Mesendoderm (in vitro differentiated cells): ENCODE measurements around the gene MRTFA.
"Not testable (repeated sequence)": the region's sequence is repeated elsewhere in the genome, so short reads cannot be mapped to it uniquely, and the experiment has no call there.

Experiments
- DNase-seq: peaks from one replicate; pipeline ENCODE4 v3.0.0; 2013
- H2AK5ac ChIP-seq: 2 replicates; pipeline ENCODE4 v1.6.1; 2013; ENCODE audit warnings: low read length, inconsistent platforms
- H2BK120ac ChIP-seq: 2 replicates; pipeline ENCODE4 v1.6.1; 2013; ENCODE audit warnings: low read depth, mild to moderate bottlenecking, low read length, moderate library complexity, mixed read lengths
- H2BK15ac ChIP-seq: replicated peaks from 2 replicates; pipeline ENCODE4 v1.6.1; 2013; ENCODE audit warnings: low read depth, mild to moderate bottlenecking, moderate library complexity
- H2BK5ac ChIP-seq: 2 replicates; pipeline ENCODE4 v1.6.1; 2013; ENCODE audit warnings: low read length, inconsistent platforms
- H3K18ac ChIP-seq: 2 replicates; pipeline ENCODE4 v1.6.1; 2013; ENCODE audit warnings: mild to moderate bottlenecking, low read length, mixed read lengths
- H3K23ac ChIP-seq: one replicate; pipeline ENCODE4 v1.6.1; 2013; ENCODE audit warnings: low read length
- H3K27ac ChIP-seq: 2 replicates; pipeline ENCODE4 v1.5.1; 2013; ENCODE audit warnings: low read depth, mild to moderate bottlenecking, inconsistent platforms, low read length, moderate library complexity
- H3K27me3 ChIP-seq: 2 replicates; pipeline ENCODE4 v1.6.1; 2013; ENCODE audit warnings: low read length, control low read depth, mild to moderate bottlenecking, inconsistent platforms; ENCODE audit not compliant: insufficient read depth, poor library complexity
- H3K36me3 ChIP-seq: 2 replicates; pipeline ENCODE4 v1.6.1; 2013; ENCODE audit warnings: low read length, inconsistent platforms; ENCODE audit not compliant: control insufficient read depth, insufficient read depth
- H3K4ac ChIP-seq: one replicate; pipeline ENCODE4 v1.6.1; 2013; ENCODE audit warnings: low read depth, mild to moderate bottlenecking, low read length, moderate library complexity
- H3K4me1 ChIP-seq: 2 replicates; pipeline ENCODE4 v1.6.1; 2013; ENCODE audit warnings: low read depth, low read length, inconsistent platforms; ENCODE audit not compliant: control insufficient read depth
- H3K4me2 ChIP-seq: 2 replicates; pipeline ENCODE4 v1.6.1; 2013; ENCODE audit warnings: low read length
- H3K4me3 ChIP-seq: 2 replicates; pipeline ENCODE4 v1.5.1; 2013; ENCODE audit warnings: mild to moderate bottlenecking, low read length
- H3K56ac ChIP-seq: one replicate; pipeline ENCODE4 v1.6.1; 2013; ENCODE audit warnings: low read length
- H3K79me1 ChIP-seq: 2 replicates; pipeline ENCODE4 v1.6.1; 2013; ENCODE audit warnings: low read length, inconsistent platforms
- H3K79me2 ChIP-seq: 2 replicates; pipeline ENCODE4 v1.6.1; 2013; ENCODE audit warnings: mild to moderate bottlenecking, low read length; ENCODE audit not compliant: control insufficient read depth, insufficient read depth
- H3K9ac ChIP-seq: 2 replicates; pipeline ENCODE4 v1.6.1; 2013; ENCODE audit warnings: low read length, inconsistent platforms
- H4K5ac ChIP-seq: one replicate; pipeline ENCODE4 v1.6.1; 2013; ENCODE audit warnings: low read length
- H4K8ac ChIP-seq: one replicate; pipeline ENCODE4 v1.6.1; 2013; ENCODE audit warnings: low read depth, mild to moderate bottlenecking, control low read depth, low read length, moderate library complexity
- WGBS: extraction: QIAGEN DNeasy Blood & Tissue Kit; methylation state at CpG from one replicate; pipeline ENCODE4 v1.1.7; 2013; ENCODE audit warnings: low lambda C conversion rate, missing lambda C conversion rate; ENCODE audit not compliant: insufficient coverage; ENCODE audit errors: extremely low coverage; 5-methylcytosine and 5-hydroxymethylcytosine counted together

The MRTFA gene

DNA sequence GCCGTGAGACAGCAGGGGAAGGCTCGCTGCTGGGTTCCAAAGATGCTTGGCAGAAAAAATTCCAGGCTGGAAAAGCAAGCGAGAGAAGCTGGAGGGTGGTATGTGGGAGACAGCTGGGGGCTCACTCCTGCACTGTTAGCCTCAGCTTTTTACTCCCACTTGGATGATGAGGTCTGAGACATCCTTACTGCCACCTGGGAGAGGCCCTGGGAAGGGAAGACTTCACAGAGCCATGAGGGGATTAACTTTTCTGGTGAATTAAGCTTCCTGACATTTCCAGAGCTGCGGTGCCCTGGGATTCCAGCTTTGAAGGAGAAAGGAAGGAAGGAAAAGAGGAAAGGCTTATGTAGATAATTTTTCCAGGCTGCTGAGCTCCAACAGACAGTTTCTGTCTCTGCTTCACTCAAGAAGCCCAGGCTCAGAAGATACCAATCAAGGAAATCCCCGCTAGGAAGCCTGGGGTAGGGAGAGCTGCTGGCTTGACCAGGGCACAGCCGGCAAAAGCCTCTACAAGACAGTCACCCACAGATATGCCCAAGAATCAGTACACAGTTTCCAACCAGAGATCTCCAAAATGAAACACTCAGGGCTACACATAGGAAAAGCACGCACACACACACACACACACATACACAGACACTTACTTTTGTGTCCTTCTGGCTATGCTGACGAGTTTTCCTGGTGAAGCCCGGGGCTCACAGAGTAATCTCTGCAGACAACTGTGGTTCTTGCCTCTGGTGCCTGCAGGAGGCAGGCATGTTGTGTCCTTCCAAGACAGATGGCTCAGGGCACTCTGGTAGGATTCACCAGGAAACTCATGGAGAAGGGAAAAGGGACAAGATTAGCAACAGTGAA lies 43.7 kb upstream of the MRTFA start:
- H3K27ac ChIP-seq, result no peak overlapping the region
- H4K5ac ChIP-seq, result no peak overlapping the region
- H4K8ac ChIP-seq, result no peak overlapping the region
- no peaks in the 10 kb centered on the region for H3K36me3 ChIP-seq
- H3K56ac ChIP-seq, result peak overlapping the region; percentile 58
- H3K79me2 ChIP-seq, result no peaks in the 10 kb centered on the region
- H2BK120ac ChIP-seq, result no peak overlapping the region
- H3K27me3 ChIP-seq, result no peaks in the 10 kb centered on the region
- H3K4me1 ChIP-seq, result peaks cover 6% of the 10 kb centered on the region
- H3K4me2 ChIP-seq, result no peak overlapping the region
- peak overlapping the region; percentile 11 for H3K9ac ChIP-seq
- H3K4me3 ChIP-seq, result no peak overlapping the region
- H3K79me1 ChIP-seq, result no peaks in the 10 kb centered on the region
- H2AK5ac ChIP-seq, result no peak overlapping the region
- H2BK5ac ChIP-seq, result no peak overlapping the region
- no peak overlapping the region for H2BK15ac ChIP-seq
- peak; percentile 75 for DNase-seq
- WGBS, result no CpG with 5 or more reads among the region's 9 CpGs
- no peak overlapping the region for H3K4ac ChIP-seq
- peak overlapping the region; percentile 48 for H3K23ac ChIP-seq
- no peak overlapping the region for H3K18ac ChIP-seq

DNA sequence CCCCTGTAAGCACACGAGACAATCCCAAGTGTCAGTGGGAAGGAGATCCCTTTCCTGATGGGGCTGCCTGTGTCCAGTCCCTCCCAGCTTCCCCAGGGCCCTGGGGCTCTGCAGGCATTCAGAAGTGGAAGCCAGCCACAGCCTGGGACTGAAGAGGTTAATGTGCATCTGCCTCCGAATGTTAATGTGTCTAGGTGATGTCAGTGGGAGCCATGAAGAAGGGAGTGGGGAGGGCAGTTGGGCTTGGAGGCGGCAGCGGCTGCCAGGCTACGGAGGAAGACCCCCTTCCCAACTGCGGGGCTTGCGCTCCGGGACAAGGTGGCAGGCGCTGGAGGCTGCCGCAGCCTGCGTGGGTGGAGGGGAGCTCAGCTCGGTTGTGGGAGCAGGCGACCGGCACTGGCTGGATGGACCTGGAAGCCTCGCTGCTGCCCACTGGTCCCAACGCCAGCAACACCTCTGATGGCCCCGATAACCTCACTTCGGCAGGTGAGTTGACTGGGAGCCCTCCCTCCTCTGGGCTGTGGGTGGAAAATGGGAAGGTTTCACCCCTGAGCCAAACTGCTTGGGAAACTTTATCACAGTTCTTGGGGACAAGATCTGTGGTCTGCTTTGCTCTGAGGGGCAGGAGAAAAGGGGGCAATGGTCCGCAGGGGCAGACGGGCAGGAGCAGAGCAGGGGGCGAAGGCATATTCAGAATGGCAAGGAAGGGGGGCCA lies 42.9 kb upstream of the MRTFA start, which contains the start of gene MCHR1:
TSS of gene MCHR1 (plus strand) at position 236 of the 715 bp plus-strand sequence. CDS start at position 405, 169 bp downstream.
- no CpG with 5 or more reads among the region's 21 CpGs for WGBS
- no peak within 1 kb of the TSS for H3K4me3 ChIP-seq
- H2BK5ac ChIP-seq, result no peak within 1 kb of the TSS
- H3K23ac ChIP-seq, result peak within 1 kb of the TSS; percentile 48
- H2BK120ac ChIP-seq, result no peak within 1 kb of the TSS
- no peak within 1 kb of the TSS for H4K8ac ChIP-seq
- H3K18ac ChIP-seq, result peak within 1 kb of the TSS; percentile 7
- H3K4me1 ChIP-seq, result peaks cover 6% of the 10 kb centered on the region
- H3K27ac ChIP-seq, result no peak within 1 kb of the TSS
- no peak within 1 kb of the TSS for H3K4me2 ChIP-seq
- no peaks in the 10 kb centered on the region for H3K79me1 ChIP-seq
- no peak for DNase-seq
- H3K4ac ChIP-seq, result no peak within 1 kb of the TSS
- no peak within 1 kb of the TSS for H2BK15ac ChIP-seq
- no peaks in the 10 kb centered on the region for H3K79me2 ChIP-seq
- no peaks in the 10 kb centered on the region for H3K27me3 ChIP-seq
- peak within 1 kb of the TSS; percentile 58 for H3K56ac ChIP-seq
- H3K9ac ChIP-seq, result peak within 1 kb of the TSS; percentile 30
- no peak within 1 kb of the TSS for H4K5ac ChIP-seq
- H2AK5ac ChIP-seq, result no peak within 1 kb of the TSS
- H3K36me3 ChIP-seq, result no peaks in the 10 kb centered on the region

DNA sequence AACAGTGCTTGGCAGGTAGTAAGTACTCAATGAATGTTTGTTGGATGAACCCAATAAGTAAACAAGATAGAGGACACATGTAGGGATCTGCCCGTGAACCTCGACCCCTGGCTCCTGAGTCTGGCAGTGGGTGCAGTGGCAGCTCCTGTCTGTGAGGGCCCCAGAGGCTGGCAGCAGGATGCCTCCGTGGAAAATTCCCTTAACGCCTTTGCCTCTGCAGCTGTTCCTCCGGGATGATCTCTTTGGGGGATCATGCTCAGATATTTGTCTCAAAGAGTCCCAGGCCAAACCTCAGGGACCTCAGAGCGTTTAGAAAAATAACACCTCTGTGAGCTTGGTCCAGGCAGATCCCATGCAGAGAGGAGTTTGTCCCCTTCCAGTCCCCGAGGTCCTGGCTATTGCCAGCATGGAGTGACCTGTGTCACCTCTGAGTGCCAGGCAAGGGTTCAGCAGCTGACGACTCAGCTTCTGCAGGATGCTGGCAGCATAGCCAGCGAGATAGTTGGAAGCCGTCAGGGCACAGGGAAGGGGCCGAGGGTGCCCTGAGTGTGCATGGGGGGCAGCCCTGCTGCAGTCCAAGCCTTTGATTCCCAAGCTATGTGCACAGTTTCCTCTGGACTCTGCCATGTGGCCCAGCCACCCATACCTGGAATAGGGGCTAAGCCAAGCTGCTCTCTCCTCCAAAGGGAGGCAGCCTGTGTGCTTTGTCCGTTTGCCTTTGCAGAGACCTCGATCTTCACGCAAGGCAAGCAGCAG lies 42.2 kb upstream of the MRTFA start:
- H4K8ac ChIP-seq, result no peak overlapping the region
- no peak for DNase-seq
- H2BK5ac ChIP-seq, result no peak overlapping the region
- peak overlapping the region; percentile 52 for H3K56ac ChIP-seq
- no peak overlapping the region for H3K4ac ChIP-seq
- H4K5ac ChIP-seq, result no peak overlapping the region
- WGBS, result no CpG with 5 or more reads among the region's 14 CpGs
- no peaks in the 10 kb centered on the region for H3K27me3 ChIP-seq
- H3K79me2 ChIP-seq, result no peaks in the 10 kb centered on the region
- no peak overlapping the region for H3K4me2 ChIP-seq
- no peak overlapping the region for H2AK5ac ChIP-seq
- H3K4me3 ChIP-seq, result no peak overlapping the region
- H2BK120ac ChIP-seq, result no peak overlapping the region
- H3K27ac ChIP-seq, result no peak overlapping the region
- no peak overlapping the region for H2BK15ac ChIP-seq
- H3K36me3 ChIP-seq, result no peaks in the 10 kb centered on the region
- no peak overlapping the region for H3K9ac ChIP-seq
- H3K18ac ChIP-seq, result no peak overlapping the region
- H3K4me1 ChIP-seq, result peaks cover 6% of the 10 kb centered on the region
- H3K79me1 ChIP-seq, result no peaks in the 10 kb centered on the region
- no peak overlapping the region for H3K23ac ChIP-seq

DNA sequence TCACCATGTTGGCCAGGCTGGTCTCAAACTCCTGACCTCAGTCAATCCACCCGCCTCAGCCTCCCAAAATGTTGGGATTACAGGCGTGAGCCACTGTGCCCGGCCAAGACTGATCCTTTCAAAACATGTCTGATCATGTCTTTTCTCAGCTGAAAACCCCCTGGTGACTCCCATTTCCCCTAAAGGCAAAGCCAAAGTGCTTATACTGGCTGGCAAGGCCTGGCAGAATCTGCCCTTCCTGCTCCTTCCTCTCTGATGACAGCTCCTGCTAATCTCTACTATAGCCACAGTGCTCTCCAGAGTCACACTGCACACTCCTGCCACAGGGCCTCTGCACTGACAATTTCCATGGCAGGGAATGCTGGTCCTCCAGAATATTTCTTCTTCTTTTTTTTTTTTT lies 40.1 kb upstream of the MRTFA start:
- Histone ChIP-seq H3K4me1 (peaks cover 4% of the 10 kb centered on the region), H3K56ac (no peak overlapping the region), H2BK120ac (no peak overlapping the region), H3K18ac (no peak overlapping the region), H3K4me2 (no peak overlapping the region), H3K36me3 (no peaks in the 10 kb centered on the region), H2BK15ac (no peak overlapping the region), H2AK5ac (no peak overlapping the region), H2BK5ac (no peak overlapping the region), H3K4me3 (no peak overlapping the region), H3K4ac (no peak overlapping the region), H3K79me2 (no peaks in the 10 kb centered on the region), H3K9ac (no peak overlapping the region), H4K8ac (no peak overlapping the region), H3K27ac (no peak overlapping the region), H3K27me3 (no peaks in the 10 kb centered on the region), H4K5ac (no peak overlapping the region), H3K23ac (no peak overlapping the region), H3K79me1 (no peaks in the 10 kb centered on the region)
- no peak for DNase-seq
- no CpG with 5 or more reads among the region's 3 CpGs for WGBS

DNA sequence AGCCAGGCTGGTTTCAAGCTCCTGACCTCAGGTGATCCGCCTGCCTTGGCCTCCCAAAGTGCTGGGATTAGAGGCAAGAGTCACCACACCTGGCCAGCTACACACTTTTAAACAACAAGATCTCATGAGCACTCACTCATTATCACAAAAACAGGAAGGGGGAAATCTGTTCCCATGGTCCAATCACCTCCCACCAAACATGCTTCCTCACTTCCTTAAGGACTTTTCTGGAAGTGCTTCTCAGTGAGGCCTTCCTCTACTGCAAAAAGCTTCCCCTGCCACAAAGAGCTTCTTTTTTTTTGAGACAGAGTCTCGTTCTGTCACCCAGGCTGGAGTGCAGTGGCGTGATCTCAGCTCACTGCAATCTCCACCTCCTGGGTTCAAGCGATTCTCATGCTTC lies 39.6 kb upstream of the MRTFA start:
- not testable (repeated sequence) for H2BK120ac ChIP-seq, H3K27me3 ChIP-seq, H3K27ac ChIP-seq, H2AK5ac ChIP-seq, H3K56ac ChIP-seq, H3K79me2 ChIP-seq, H3K4me2 ChIP-seq, H2BK15ac ChIP-seq, H4K5ac ChIP-seq, H3K4ac ChIP-seq, H3K18ac ChIP-seq, H3K9ac ChIP-seq, H3K4me3 ChIP-seq, H3K36me3 ChIP-seq, H4K8ac ChIP-seq, H3K23ac ChIP-seq, DNase-seq, H2BK5ac ChIP-seq, H3K79me1 ChIP-seq, H3K4me1 ChIP-seq
- no CpG with 5 or more reads among the region's 4 CpGs for WGBS
